GM12878 (cell line): ENCODE results near the gene FBXL19. TPM values are rescaled to one million over a fixed set of nuclear protein-coding genes. Genes with fewer than 3 reads are reported as not detected.
A peak's percentile ranks its signal among the peaks of the same experiment; 100 is the strongest.

ENCODE experiments used
- ATAC-seq: fragments of 200-7000 bp; cut with Tn5 transposase; 3 replicates; pipeline ENCODE4 v1.9.1; 2020; ENCODE audit warnings: mild to moderate bottlenecking, moderate library complexity
- BruUV-seq: library from RNA; stranded (reverse); fragments of 400-500 nt; replicated peaks from 2 replicates; lab custom pipeline; 2021; lab: Mats Ljungman, UMichigan
- CTCF ChIA-PET: fragments of 300-600 bp; sonication (Branson Sonifier 250); formaldehyde crosslinking; extraction: SDS; loops from one replicate; lab custom pipeline; 2021; ENCODE audit warnings: inconsistent platforms; lab: Yijun Ruan, JAX
- POLR2A ChIA-PET: fragments of 350-600 bp; formaldehyde crosslinking; extraction: SDS; loops from one replicate; lab custom pipeline; 2021; ENCODE audit warnings: inconsistent platforms; lab: Charles Lee
- RAD21 ChIA-PET: fragments of 300-600 bp; sonication (Branson Sonifier 250); formaldehyde crosslinking; loops from one replicate; lab custom pipeline; 2023; ENCODE audit warnings: antibody characterized with exemption; ENCODE audit not compliant: unreplicated experiment; lab: Charles Lee
- SMC1A ChIA-PET: fragments of 300-600 bp; sonication (Branson Sonifier 250); formaldehyde crosslinking; loops from one replicate; lab custom pipeline; 2023; ENCODE audit not compliant: unreplicated experiment, uncharacterized antibody; lab: Charles Lee
- DNase-seq: peaks from one replicate; pipeline ENCODE4 v3.0.0-alpha.2; 2011; ENCODE audit warnings: low read depth, low spot score
- FAIRE-seq: peaks from 3 replicates; lab custom pipeline; 2011; peaks lifted over from hg19 to GRCh38; lab: Jason Lieb, UNC
- H2AFZ ChIP-seq: 2 replicates; pipeline ENCODE4 v1.6.0; 2011; ENCODE audit warnings: low read depth, low read length, control low read depth; ENCODE audit not compliant: control insufficient read depth
- H3K27ac ChIP-seq: 2 replicates; pipeline ENCODE4 v1.5.1; 2011; ENCODE audit warnings: control low read depth; ENCODE audit not compliant: control insufficient read depth, insufficient read depth
- H3K27me3 ChIP-seq, 2 experiments: replicated peaks in 1 of 2; 2 replicates each; pipeline versions ENCODE4 v1.6.0 to v1.6.1; 2011; ENCODE audit warnings: low read length in 1 of 2; ENCODE audit not compliant: control insufficient read depth in 2 of 2, insufficient read depth in 2 of 2
- H3K36me3 ChIP-seq, 2 experiments: 2 replicates each; pipeline ENCODE4 v1.5.1; 2011; ENCODE audit warnings: low read length in 1 of 2; ENCODE audit not compliant: control insufficient read depth in 2 of 2, insufficient read depth in 2 of 2
- H3K4me1 ChIP-seq: 2 replicates; pipeline ENCODE4 v1.6.1; 2011; ENCODE audit warnings: mild to moderate bottlenecking, low read length, moderate library complexity, mixed read lengths; ENCODE audit not compliant: control insufficient read depth, insufficient read depth
- H3K4me2 ChIP-seq: 2 replicates; pipeline ENCODE4 v1.6.0; 2011; ENCODE audit warnings: control low read depth; ENCODE audit not compliant: control insufficient read depth, insufficient read depth
- H3K4me3 ChIP-seq: fragments of 200-600 bp; sonication (generic); 2 replicates; pipeline ENCODE4 v1.5.1; 2016
- H3K79me2 ChIP-seq: 2 replicates; pipeline ENCODE4 v1.6.0; 2011; ENCODE audit warnings: low read length; ENCODE audit not compliant: control insufficient read depth, insufficient read depth
- H3K9ac ChIP-seq: 2 replicates; pipeline ENCODE4 v1.8.0; 2011; ENCODE audit warnings: low read length, control low read depth, mixed read lengths; ENCODE audit not compliant: control insufficient read depth, insufficient read depth
- H3K9me3 ChIP-seq: replicated peaks from 3 replicates; pipeline ENCODE4 v1.5.1; 2011; ENCODE audit warnings: mild to moderate bottlenecking, low read length; ENCODE audit not compliant: control insufficient read depth, insufficient read depth
- H4K20me1 ChIP-seq: 2 replicates; pipeline ENCODE4 v1.6.0; 2011; ENCODE audit not compliant: control insufficient read depth, insufficient read depth
- FOXK2 ChIP-seq: fragments of 450-650 bp; IDR thresholded peaks from 2 replicates; pipeline ENCODE4 v1.6.1; 2017; ENCODE audit warnings: mild to moderate bottlenecking, moderate library complexity
- POLR2A ChIP-seq: IDR thresholded peaks from 2 replicates; pipeline ENCODE4 v1.6.1; 2011; ENCODE audit warnings: low read depth, mild to moderate bottlenecking, low read length
- STAT3 ChIP-seq: IDR thresholded peaks from 2 replicates; pipeline ENCODE4 v1.6.1; 2011; ENCODE audit warnings: low read depth, low read length, improper control_type of control experiment
- SUPT20H ChIP-seq: IDR thresholded peaks from 2 replicates; pipeline ENCODE4 v1.6.1; 2011; ENCODE audit warnings: low read depth, mild to moderate bottlenecking, low read length, moderate library complexity, borderline replicate concordance; ENCODE audit not compliant: control insufficient read depth
- ZNF207 ChIP-seq: fragments of 450-650 bp; IDR thresholded peaks from 2 replicates; pipeline ENCODE4 v1.6.1; 2014; ENCODE audit warnings: antibody characterized with exemption, mild to moderate bottlenecking, borderline replicate concordance
- ZNF24 ChIP-seq: fragments of 450-650 bp; IDR thresholded peaks from 2 replicates; pipeline ENCODE4 v1.6.1; 2017; ENCODE audit warnings: antibody characterized with exemption, mild to moderate bottlenecking
- WGBS: methylation state at CpG from one replicate; pipeline ENCODE4 v1.1.6; 2016; ENCODE audit warnings: low lambda C conversion rate; ENCODE audit not compliant: insufficient replicate concordance, insufficient coverage; ENCODE audit errors: missing lambda C conversion rate; 5-methylcytosine and 5-hydroxymethylcytosine counted together
- in situ Hi-C: fragments of 300-500 bp; cut with MboI; formaldehyde crosslinking; loops from 9 replicates; pipeline ENCODE4 v1.14.3; 2018; ENCODE audit warnings: mixed read lengths
- intact Hi-C: fragments of 100-400 bp; cut with micrococcal nuclease; formaldehyde crosslinking; loops from one replicate; pipeline ENCODE4 v1.14.2; 2022; ENCODE audit not compliant: unreplicated experiment
- polyA plus RNA-seq, 11 experiments: library from polyadenylated mRNA; depleted of rRNA in 4 of 11; unstranded in 6 of 11; stranded (reverse) in 5 of 11; fragments of >200 nt; fragmentation: Nextera tagmentation in 4 of 11; fragmentation: Illumina TruSeq in 1 of 11; extraction: Ambion mirVana in 4 of 11; extraction: Trizol in 1 of 11; gene quantifications; 1 replicate in 1 of 11; 2 replicates in 10 of 11; pipeline versions ENCODE4 v1.2.1 to v1.2.3, GENCODE V29; 2011 to 2016; ENCODE audit warnings: inconsistent platforms in 2 of 11, missing spikeins in 2 of 11, low read depth in 1 of 11
- total RNA-seq, 4 experiments: library from RNA; depleted of rRNA in 3 of 4; stranded (reverse); fragments of >200 nt in 3 of 4; fragmentation: Illumina TruSeq in 1 of 4; extraction: Trizol in 1 of 4; gene quantifications; 2 replicates each; pipeline versions ENCODE4 v1.2.1 to v1.2.3, GENCODE V29; 2013 to 2021

The FBXL19 gene
- total and polyA plus RNA-seq, 10 of the 15 experiments (the other 5 are each of a cell fraction or from before 2014, with no cell fraction given), result 0.02 to 32.1 (median 6.8) TPM; not detected in 1

DNA sequence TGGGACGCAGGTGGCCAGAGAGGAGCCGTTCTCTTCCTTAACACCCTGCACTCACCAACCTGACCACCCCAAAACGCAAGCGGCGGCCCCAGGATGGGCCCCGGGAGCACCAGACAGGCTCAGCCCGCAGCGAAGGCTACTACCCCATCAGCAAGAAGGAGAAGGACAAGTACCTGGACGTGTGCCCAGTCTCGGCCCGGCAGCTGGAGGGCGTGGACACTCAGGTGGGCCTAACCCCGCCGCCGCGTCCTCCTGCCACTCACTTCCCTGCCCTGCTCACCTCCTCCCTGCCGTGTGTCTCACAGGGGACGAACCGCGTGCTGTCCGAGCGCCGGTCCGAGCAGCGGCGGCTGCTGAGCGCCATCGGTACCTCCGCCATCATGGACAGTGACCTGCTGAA is 57.1 kb downstream of the FBXL19 start:
- Histone ChIP-seq H3K27ac (no peak overlapping the region), H3K4me3 (no peak overlapping the region), H3K27me3 (no peaks in the 10 kb centered on the region), H3K4me2 (no peak overlapping the region), H3K36me3 (peaks cover 5 to 36% of the 10 kb centered on the region in 2 experiments), H4K20me1 (no peaks in the 10 kb centered on the region), H3K4me1 (no peaks in the 10 kb centered on the region), H3K9me3 (no peaks in the 10 kb centered on the region), H3K9ac (no peak overlapping the region)
- no peak for FAIRE-seq
- POLR2A ChIA-PET, result no interaction called here
- over 99% methylated on average over 17 of the region's 29 CpGs for WGBS
- TF ChIP-seq POLR2A, result 0 out of 2 replicates have a peak, but pooled peaks have one; percentile 22
- TF ChIP-seq ZNF24, result no peak
- TF ChIP-seq, all 136 proteins: peak for 1
- in situ Hi-C loops (loop anchor here (25.0 kb wide), 1 partner anchor 457 kb away; the partner anchor contains the start of genes COX6A2 and ZNF843), intact Hi-C loops (no loop called here)
- SMC1A ChIA-PET, result no interaction called here
- H2AFZ ChIP-seq, result no peak overlapping the region
- ATAC-seq (no peak), DNase-seq (no peak)
- no peaks in the 10 kb centered on the region for H3K79me2 ChIP-seq
- BruUV-seq, result TSS peak; percentile 38
- RAD21 ChIA-PET, result interaction anchor here (0.6 kb wide), 1 partner anchor 43 kb away, joined by 3 read pairs; no protein-coding TSS in a partner anchor
- CTCF ChIA-PET, result no interaction called here

DNA sequence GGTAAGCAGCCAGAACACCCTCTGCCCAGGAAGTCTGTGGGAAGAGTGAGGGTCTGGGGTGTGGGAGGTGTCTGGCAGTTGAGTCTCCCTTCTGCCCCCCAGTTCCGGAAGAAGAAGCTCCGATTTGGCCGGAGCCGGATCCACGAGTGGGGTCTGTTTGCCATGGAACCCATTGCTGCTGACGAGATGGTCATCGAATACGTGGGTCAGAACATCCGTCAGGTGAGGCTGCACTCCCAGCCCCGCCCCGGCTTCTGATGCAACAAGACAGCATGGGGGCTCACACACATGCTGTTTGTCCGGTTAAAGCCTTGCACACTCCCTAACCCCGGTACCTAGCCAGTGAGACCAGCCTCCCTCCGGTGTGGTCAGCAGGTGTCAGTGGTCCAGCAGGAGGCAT is 57.6 kb downstream of the FBXL19 start:
- no peak overlapping the region for H3K4me3 ChIP-seq
- H3K9ac ChIP-seq, result no peak overlapping the region
- H3K4me2 ChIP-seq, result no peak overlapping the region
- ChIA-PET SMC1A (no interaction called here), RAD21 (interaction anchor here (0.6 kb wide), 1 partner anchor 43 kb away, joined by 3 read pairs; no protein-coding TSS in a partner anchor), CTCF (no interaction called here), POLR2A (no interaction called here)
- ATAC-seq (no peak), FAIRE-seq (no peak), DNase-seq (no peak)
- intact Hi-C loops (no loop called here), in situ Hi-C loops (loop anchor here (25.0 kb wide), 1 partner anchor 456 kb away; the partner anchor contains the start of genes COX6A2 and ZNF843)
- over 99% methylated on average over 14 of the region's 14 CpGs for WGBS
- no peak overlapping the region for H3K27ac ChIP-seq
- no peak overlapping the region for H2AFZ ChIP-seq
- no TSS peak for BruUV-seq
- no peaks in the 10 kb centered on the region for H4K20me1 ChIP-seq
- H3K79me2 ChIP-seq, result no peaks in the 10 kb centered on the region
- H3K4me1 ChIP-seq, result no peaks in the 10 kb centered on the region
- no peak for TF ChIP-seq ZNF207
- TF ChIP-seq FOXK2, result no peak
- no peak for TF ChIP-seq SUPT20H
- no peak for TF ChIP-seq STAT3
- H3K9me3 ChIP-seq, result no peaks in the 10 kb centered on the region
- no peaks in the 10 kb centered on the region for H3K27me3 ChIP-seq
- peaks cover 8 to 39% of the 10 kb centered on the region in 2 experiments for H3K36me3 ChIP-seq
